GM18505 (cell line): ENCODE measurements around the gene PMFBP1.

Source experiments
- ATAC-seq: cut with Tn5 transposase; IDR thresholded peaks from one replicate; pipeline ENCODE4 v1.9.1; 2021; ENCODE audit not compliant: unreplicated experiment
- POLR2A ChIP-seq: IDR thresholded peaks from 4 replicates; pipeline ENCODE4 v1.6.1; 2011; ENCODE audit warnings: borderline replicate concordance; ENCODE audit not compliant: insufficient read depth, insufficient read length; ENCODE audit errors: extremely low read depth

Gene PMFBP1

DNA sequence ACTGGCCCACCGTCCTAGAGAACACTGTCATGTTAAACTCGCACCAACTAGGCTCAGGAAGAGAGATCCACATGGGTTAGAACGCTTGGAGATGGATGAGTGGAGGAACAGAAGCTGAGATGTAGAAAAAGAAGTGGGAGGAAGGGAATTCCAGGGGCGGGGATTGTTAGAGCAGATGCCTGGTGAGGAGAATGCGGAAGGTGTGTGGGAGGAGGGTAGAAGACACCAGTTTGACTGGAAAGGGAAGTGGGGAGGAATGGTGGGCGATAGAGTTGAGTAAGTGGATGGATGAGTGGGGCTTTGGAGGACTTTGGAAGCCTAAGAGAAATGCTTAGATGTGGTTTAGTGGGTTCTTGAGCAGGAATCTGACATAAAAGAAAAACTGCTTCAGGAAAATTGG is 40.9 kb downstream of the PMFBP1 start:
- no peak for ATAC-seq
- TF ChIP-seq POLR2A, result no peak

DNA sequence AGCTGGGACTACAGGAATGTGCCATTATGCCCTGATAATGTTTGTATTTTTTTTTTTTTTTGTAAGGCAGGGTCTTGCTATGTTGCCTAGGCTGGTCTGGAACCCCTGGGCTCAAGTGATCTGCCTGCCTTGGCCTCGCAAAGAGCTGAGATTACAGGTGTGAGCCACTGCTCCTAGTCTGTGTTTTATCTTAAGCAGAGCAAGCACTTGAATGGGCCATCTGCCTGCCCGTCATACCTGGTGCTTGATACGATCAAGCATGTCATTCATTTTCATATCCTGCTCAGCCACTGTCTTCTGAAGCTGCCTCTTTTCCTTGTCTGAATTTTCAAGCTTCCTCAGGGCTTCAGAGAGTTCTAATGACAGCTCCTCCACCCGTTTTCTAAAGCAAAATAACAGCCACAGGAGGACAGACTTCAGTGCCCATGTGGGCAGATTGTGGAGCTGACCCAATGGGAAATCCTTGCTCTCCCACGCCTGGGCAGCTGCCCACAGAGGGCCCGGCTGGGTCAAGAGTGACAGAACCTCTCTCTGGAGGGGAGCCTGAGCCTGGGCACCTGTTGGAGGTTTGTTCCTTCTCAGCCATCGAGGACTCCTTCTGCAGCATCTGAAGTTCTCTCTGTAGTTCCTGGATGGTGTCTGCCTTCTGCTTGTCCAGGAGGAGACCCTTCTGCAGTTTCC is 41.8 kb downstream of the PMFBP1 start:
- ATAC-seq, result no peak
- TF ChIP-seq POLR2A, result no peak

- no peak for TF ChIP-seq POLR2A
- no peak for ATAC-seq
Observed at GRCh38 chr16:72128701-72129100, 43.3 kb downstream of the PMFBP1 start.

GRCh38 chr16:72126429-72126765 is 45.6 kb downstream of the PMFBP1 start:
- no peak for TF ChIP-seq POLR2A
- no peak for ATAC-seq

- no peak for TF ChIP-seq POLR2A
- ATAC-seq, result no peak
Observed at GRCh38 chr16:72125635-72126428, 46.1 kb downstream of the PMFBP1 start.

DNA sequence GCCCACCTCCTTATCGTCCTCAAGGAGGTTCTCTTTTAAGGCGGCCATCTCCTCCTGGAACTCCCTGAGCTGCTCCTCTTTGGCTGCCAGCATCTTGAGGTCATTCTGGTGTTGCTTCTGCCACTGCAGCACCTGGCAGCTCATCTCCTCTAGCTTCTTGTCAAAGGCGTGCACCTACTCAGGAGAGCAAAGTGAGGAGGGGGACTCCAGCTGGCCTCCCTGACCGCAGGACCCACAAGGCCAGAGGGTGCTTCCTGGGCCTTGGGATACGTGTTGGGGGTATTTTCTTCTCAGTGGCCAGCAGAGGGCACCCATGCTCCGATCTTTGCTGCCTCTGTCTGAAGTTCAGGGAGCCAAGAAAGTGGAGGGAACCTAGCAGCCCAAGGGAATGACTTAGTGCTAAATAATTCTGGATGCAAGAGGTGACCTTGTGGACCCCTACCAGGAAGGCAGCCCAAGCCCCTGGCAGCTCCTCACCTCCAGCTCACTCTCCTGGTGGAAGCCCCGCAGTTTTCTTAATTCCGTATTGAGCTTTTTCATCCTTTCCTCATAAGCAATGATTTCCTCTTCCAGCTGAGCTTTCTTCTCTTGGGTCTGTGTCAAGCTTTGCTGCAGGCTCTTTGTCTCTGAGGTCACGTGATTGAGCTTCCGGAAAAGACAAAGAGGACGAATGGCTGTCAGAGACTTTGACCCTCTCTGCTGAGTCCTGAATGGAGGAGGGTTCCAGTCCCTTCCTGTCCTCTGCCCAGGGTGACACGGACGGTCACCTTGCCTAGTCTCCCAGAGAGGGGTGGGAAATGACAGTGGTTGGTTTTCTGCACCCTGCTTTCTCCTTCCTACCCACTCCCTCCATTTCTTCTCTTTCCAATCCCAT is 47.0 kb downstream of the PMFBP1 start:
- TF ChIP-seq POLR2A, result no peak
- ATAC-seq, result no peak

DNA sequence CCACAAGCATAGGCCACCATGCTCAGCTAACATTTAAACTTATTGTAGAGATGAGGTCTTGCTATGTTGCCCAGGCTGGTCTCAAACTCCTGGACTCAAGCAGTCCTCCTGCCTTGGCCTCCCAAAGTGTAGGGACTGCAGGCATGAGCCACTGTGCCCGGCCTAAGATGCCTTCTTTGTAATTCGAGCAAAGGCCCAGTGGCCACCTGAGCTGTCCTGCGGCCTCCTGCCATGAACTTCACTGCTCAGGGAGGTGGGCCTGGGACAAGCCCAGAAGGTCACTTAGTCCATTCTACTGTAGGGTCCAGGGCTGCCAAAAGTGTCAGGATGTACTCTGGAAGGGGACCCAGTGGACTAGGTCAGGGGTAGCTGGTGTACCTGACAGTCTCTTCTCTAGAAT is 47.8 kb downstream of the PMFBP1 start:
- no peak for ATAC-seq
- TF ChIP-seq POLR2A, result no peak

GRCh38 chr16:72123426-72123825 is 48.5 kb downstream of the PMFBP1 start:
- no peak for ATAC-seq

DNA sequence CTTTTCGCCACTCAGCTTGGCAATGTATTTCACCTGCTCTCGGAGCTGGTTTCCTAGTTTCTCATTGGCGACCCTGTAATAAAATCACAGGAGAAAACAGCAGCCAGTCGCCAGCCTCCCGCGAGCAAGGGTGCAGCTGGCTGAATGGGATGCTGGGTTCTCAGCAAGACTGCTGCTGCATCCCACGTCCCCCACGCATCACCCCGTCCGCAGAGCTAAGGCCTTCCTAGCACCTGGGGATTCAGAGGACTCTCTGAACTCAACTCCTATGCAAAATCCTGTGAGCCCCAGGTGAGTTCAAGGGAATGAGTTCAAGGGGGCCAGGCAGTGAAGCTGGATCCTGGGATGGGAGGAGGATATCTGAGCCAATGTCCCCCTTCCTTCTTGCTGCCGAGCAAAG is 49.0 kb downstream of the PMFBP1 start:
- TF ChIP-seq POLR2A, result no peak
- no peak for ATAC-seq

More at GRCh38 chr16:72123426-72123825, 48.5 kb downstream of the PMFBP1 start:
- no peak for TF ChIP-seq POLR2A

GRCh38 chr16:72122308-72122707 is 49.6 kb downstream of the PMFBP1 start:
- TF ChIP-seq POLR2A, result no peak
- ATAC-seq, result no peak

DNA sequence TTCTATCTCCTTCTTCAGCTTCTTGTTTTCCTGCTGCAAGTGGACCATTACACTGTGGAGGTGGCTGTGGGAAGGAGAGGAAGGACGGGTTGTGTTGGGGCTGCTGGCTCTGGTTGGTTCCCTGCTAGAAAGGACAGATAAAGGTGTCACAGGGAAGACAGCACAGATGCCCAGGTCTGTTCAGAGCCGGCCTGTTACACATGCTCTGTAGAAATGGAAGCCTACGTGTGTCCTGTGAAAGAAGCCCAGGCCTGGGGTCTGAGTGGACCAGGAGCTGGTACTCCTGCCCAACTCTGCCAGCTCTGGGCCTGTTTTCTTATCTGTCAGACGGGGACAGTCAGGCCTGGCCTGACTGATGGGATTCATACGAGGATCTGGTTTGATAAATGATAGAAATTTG is 51.9 kb downstream of the PMFBP1 start:
- no peak for ATAC-seq
- no peak for TF ChIP-seq POLR2A

- TF ChIP-seq POLR2A, result no peak
- no peak for ATAC-seq
Observed at GRCh38 chr16:72113616-72113945, 58.4 kb downstream of the PMFBP1 start.

DNA sequence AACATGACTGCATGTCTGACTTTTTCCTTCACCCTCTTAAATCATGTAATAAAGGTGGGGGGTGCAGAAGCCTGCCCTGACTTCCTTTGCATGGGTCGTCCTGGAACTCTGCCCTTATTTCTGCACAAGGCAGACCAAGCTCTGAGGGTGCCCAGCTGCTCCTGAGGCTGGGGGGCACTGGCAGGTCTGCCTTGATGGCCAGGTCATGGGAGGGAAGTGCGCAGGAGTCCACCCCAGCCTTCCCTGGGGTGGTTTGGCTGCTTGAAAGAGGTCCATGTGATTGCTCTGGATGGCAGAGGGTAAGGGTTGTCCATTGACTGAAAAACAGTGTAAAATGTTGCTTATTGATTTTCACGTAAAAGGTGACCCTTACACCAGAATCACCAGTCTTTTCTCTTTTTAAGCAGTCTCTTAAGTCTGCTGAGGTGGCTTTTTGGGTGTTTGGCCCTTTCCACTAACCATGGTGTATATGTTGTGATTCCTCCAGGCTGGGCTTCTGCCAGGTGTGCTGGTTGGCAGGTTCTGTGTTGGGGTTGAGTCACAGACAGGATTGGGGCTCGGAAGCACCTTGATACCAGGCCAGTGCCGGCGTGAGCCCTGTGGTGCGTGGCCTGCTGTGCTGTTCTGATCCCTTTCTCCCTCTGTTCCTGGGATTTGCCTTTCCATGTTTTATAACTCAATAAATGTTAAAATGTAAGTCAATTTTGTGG is 58.9 kb downstream of the PMFBP1 start:
- TF ChIP-seq POLR2A, result no peak
- ATAC-seq, result no peak

GRCh38 chr16:72112452-72112792 is 59.5 kb downstream of the PMFBP1 start:
- ATAC-seq, result no peak
- TF ChIP-seq POLR2A, result no peak
